Putamen (tissue), 1 donor: ENCODE data around the gene MEAK7.

Source experiments
- DNase-seq: peaks from one replicate; pipeline ENCODE4 v3.0.0-alpha.2; 2016; ENCODE audit warnings: low spot score

The MEAK7 gene

DNA sequence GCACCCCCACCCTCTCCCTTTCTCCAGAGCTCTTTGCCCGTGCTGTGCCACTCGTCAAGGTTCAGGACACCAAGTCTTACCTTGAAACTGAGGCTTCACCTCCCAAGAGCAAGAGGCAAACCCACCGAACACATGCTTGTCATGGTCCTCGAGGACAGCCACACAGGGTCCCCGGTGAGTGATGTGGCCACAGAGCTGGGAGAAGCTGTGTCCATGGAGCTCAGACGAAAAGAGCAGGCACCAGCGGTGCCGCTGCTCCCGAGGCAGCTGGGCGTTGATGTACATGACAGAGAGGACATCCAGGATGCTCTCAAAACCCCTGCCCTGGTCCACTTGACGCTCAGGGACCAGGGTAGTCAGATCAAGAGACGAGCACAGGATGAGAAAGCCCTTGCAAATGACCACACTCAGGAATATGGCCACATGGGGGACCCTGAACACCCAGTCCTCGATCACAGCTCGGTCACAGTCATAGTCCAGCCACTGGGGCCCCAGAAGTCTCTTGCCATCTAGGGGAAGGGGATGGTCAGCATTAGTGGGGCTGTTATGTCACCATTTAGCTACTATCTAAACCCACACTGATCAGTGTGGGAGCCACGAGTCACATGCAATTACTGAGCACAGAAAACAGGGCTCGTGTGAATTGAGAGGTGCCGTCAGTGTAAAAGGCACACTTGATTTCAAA, 17.8 kb downstream of the MEAK7 start:
- DNase-seq = no peak

DNA sequence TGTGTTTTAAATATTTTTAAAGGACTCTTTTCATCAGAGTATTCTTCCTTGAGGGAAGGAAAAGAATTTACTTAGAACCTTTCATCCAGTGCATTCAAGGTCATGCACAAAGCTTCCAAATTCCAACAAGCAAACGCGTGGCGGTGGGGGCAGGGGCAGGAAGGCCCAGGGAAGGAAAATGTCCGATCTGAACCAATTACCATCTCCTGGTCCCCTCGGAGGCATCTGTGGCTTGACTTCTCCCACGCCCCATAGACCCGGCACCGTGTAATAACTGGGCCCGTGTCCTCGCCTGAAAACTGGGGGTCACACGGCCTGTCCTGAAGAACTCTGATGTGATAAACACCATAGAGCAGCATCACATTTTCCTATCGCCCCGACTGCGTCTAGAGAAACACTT, 18.3 kb downstream of the MEAK7 start:
- no peak for DNase-seq

- no peak for DNase-seq
Measured at GRCh38 chr16:84485255-84486010, 19.0 kb downstream of the MEAK7 start.

- peak; percentile 68 for DNase-seq
Measured at GRCh38 chr16:84484579-84485254, 19.7 kb downstream of the MEAK7 start.

- DNase-seq = no peak
Measured at GRCh38 chr16:84483882-84484565, 20.4 kb downstream of the MEAK7 start.

GRCh38 chr16:84482951-84483881, 21.2 kb downstream of the MEAK7 start:
- DNase-seq = no peak

DNA sequence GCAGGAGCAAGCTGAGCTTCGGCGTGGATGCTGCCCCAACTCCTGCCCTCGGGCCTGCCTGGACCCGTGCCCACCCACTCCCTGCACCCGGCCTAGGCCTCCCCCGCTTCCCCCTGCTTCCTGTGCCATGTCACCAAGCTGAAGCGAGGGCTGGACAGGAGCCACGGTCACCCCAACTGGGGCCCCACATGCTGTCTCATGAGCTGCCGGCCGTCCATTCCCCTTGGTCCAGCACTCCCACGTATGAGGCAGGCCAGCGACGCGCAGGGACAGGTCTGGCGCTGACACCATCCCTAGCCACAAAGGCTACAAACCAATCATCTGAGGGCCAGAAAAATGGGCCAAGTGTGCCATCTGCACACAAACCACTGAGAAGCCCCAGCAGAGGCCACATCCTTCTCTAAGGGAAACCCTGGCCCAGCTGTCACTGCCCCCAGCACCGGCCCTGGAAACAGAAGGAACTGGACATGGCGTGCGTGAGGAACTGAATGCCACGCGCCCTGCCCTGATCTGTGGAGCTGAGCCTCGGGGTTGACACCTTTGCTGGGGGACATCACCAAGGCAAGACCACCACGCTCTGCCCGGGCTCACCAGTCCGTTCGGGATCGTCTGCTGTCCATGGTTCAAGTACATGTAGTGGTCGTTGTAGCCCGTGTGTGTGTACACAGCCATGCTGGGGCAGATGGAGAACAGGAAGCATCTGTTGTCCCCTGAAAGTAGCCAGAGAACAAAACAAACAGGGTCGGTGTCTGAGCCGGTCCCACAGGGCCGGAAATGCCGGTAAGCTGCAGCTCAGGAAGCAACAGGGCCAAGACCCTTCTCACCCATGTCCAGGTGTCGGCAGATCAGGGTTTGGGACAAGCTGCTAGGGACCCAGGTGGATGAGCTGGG, 22.2 kb downstream of the MEAK7 start:
- DNase-seq = no peak

- DNase-seq = no peak
Measured at GRCh38 chr16:84481051-84481735, 23.3 kb downstream of the MEAK7 start.

DNA sequence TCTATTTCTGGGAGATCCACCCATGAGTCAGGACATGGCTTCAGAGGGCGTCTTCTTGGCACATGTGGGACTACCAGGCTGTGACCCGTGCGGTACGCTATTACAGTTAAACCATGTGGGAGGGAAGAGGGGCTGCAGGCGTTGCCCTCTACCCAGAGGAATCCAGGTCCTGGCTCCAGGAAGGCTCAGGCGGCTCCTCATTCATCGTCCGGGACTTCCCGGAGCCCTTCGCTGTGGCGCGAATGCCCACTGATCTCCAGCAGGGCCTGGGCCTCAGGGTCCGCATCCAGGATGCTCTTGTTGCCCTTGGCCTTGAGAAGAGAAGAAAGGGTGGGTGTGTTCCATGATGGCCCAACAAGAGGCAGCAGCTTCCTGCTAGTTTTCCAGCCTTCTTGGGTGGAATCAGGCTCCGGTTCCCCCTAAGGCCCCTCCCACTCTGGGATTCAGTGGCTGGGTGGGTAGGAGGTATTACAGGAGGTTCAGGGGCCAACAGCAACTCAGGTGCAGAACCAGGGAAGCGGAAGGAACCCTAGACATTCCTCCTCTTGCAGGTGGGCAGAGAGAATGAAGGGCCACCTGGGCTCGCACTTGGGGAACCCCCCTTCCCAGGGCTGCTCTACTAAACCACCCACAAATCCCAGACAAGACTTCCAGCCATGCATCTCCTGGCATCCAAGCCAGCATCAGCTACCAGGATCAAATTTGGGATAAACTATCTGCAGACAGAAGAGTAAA, 24.6 kb downstream of the MEAK7 start:
- no peak for DNase-seq

- no peak for DNase-seq
Measured at GRCh38 chr16:84478172-84478947, 26.1 kb downstream of the MEAK7 start.

DNA sequence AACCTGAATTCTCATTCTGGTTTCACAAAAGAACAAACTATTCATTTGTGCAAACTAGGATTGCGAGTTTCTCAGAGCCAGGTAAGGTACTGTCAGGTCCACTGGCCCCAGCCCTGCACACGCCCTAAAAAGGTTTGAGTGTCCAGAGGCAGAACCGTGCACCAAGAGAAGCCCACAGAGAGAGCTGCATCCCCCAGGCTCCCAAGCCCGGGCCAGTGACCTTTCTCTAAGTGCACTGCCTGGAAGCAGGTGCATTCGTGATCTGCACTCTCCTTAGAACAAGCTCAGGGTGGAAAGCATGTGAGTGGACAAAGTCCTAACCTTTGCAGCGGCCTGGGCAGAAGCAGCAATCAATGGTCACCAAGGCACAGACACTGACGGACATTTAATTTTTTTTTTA, 26.8 kb downstream of the MEAK7 start:
- no peak for DNase-seq

- no peak for DNase-seq
Measured at GRCh38 chr16:84476401-84476800, 28.1 kb downstream of the MEAK7 start.

DNA sequence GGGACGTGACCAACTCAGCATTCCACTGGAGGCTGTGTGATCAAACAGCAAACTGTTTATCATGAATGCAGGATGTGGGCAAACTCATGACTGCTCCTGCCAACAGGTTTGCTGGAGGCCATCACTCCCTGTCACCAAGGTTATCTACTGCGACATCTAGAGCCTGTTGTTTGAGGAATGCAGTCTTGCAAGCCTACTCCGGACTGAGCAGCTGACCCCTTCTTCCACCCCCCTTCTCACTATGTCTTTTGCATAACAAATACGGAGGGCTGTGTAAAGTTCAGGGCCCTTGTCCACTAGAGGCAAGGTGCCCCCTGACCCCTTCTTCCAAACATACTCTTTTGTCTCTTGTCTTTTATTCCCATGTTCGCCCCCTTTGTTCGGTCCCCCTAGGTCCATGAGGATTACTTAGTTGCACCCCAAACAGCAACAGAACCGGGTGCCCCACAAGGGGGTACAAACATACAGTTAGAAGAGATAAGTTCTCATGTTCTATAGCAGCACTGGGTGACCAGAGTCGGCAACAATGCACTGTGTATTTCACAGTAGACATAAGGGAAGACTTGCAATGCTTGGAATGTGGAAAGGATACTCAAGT, 28.7 kb downstream of the MEAK7 start:
- no peak for DNase-seq

DNA sequence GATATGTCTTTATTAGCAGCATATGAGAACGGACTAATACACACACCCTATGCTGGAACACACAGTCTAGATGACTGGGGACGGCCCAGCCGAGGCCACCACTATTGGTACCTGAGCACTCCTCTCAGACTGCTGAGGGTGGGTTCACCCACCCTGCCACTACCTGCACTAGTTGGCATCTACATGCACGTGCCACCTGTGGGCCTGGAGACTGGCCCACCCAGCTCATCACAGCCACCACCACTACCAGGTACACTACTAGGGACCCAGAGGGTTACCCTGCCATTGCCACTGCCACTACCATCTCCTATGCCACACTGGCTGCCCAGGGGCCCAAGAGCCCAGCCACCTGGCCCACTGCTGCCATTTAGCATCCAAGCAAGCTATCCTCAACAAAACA, 32.5 kb downstream of the MEAK7 start:
- no peak for DNase-seq

DNA sequence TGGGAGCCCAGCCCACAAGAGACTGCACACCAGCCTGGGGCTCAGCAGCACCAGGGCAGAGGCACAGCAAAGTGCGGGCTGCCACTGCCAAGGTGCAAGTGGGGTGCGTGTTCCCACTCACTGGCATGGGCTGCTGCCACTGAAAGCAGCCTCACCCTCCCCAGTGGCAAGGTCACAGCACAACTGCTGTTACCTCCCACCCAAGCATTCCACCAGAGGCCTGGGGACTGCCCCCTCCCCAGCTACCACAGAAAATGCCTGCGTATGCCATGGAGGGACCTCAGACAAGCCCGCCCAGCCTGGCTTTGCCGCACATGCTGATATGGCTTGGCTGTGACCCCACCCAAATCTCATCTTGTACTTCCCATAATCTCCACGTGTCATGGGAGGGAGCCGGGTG, 33.1 kb downstream of the MEAK7 start:
- DNase-seq = no peak

DNA sequence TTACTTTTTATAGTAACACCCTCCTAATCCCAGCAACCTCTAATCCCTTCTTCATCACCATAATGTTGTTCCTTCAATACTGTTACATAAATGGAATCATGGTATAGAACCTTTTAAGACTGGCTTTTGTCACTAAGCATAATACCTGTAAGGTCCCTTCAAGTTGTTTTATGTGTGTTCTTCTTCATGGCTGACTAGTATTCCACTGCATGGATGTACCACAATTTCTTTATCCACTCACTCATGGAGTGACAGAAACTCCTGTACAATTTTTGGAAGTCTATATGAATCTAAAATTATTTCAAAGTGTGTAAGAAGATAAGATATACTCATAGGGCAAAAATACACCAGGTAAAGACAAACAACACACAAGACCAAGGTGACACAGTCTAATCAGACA, 36.8 kb downstream of the MEAK7 start:
- no peak for DNase-seq

DNA sequence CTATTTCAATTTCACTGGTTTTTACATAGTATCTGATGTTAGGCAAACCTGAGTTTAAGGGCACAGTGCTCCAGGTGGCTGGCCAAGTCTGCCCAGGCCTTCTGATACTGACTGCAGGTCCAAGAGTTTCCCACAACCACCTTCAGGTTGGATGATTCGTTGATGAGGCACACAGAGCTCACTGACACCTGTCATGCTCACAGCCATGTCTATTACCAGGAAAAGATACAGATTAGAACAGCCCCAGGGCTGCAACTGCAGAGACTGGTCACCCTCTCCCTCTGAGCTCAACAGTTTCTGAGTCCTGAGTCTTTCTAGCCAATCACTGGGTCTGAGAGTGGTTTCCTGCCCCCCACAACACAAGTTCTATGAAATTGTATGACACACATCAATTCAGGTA, 37.2 kb downstream of the MEAK7 start:
- DNase-seq = no peak

DNA sequence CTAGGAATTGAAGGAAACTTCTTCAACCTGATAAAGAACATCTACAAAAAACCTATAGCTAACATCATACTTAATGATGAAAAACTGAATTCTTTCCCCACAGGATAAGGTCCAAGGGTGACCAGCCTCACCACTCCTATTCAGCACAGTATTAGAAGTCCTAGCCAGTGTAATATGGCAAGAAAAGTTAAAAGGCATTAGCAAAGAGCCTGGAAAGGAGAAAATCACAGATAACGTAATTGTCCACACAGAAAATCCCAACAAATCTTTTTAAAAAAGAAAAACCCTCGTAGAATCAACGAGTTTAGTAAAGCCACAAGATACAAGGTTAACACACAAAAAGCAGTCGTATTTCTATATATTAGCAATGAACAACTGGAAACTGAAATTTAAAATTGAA, 37.8 kb downstream of the MEAK7 start:
- DNase-seq = no peak
